Inferior parietal cortex (tissue), 1 donor: ENCODE results near the gene CLCN6.
A peak's percentile ranks its signal among the peaks of the same experiment; 100 is the strongest.

Source experiments
- DNase-seq: peaks from one replicate; pipeline ENCODE4 v3.0.0-alpha.2; 2016; ENCODE audit errors: extremely low spot score

CLCN6 gene, protein sequence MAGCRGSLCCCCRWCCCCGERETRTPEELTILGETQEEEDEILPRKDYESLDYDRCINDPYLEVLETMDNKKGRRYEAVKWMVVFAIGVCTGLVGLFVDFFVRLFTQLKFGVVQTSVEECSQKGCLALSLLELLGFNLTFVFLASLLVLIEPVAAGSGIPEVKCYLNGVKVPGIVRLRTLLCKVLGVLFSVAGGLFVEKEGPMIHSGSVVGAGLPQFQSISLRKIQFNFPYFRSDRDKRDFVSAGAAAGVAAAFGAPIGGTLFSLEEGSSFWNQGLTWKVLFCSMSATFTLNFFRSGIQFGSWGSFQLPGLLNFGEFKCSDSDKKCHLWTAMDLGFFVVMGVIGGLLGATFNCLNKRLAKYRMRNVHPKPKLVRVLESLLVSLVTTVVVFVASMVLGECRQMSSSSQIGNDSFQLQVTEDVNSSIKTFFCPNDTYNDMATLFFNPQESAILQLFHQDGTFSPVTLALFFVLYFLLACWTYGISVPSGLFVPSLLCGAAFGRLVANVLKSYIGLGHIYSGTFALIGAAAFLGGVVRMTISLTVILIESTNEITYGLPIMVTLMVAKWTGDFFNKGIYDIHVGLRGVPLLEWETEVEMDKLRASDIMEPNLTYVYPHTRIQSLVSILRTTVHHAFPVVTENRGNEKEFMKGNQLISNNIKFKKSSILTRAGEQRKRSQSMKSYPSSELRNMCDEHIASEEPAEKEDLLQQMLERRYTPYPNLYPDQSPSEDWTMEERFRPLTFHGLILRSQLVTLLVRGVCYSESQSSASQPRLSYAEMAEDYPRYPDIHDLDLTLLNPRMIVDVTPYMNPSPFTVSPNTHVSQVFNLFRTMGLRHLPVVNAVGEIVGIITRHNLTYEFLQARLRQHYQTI

DNA sequence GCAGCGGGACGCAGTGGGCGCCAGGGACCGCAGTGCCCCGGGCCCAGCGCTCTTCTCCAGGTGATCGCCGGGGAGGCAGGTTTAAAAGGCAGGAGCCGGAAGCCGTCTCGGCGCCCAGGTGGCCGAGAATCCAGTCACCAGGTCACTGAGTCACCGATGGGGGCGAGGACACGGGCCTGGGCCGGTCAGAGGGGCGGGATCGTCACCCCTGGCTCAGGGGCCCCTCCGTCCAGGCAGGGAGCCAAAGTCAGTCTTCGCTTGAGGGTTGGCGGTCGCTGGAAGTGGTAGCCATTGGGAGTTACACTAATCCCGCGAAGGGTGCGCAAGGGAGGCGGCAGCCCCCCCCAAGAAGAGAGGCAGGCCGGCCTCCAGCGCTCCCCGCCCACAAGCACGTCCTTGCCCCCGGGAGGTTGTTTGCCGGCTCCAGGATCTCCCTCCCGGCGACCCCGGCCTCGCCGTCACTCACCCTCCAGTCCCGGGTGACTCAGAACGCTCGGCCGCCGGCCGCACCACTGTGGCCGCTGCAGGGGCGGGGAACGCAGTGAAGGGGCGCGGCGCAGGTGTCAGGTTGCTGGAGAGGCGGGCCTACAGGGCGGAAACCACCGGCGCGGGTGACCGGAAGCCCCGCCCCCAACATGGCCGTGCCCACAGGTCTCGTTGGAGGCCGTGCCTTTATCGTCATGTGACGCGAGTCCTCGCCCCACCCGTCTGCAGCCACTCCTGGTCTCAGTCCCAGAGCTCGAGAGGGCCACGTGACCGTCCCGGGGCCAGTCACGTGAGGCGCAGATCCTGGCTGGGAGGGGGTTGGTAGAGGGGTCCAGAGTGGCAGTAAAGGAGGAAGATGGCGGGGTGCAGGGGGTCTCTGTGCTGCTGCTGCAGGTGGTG is at the start of gene CLCN6, which contains the start of gene MTHFR:
Gene CLCN6, plus strand, starts transcription at position 770 of the 885 bp plus-strand sequence. Its CDS starts 72 bp downstream, at position 842.
Gene MTHFR, minus strand, starts transcription at position 543 of the 885 bp plus-strand sequence. CDS start 2,848 bp downstream, outside the sequence.
- peak; percentile 98 for DNase-seq

DNA sequence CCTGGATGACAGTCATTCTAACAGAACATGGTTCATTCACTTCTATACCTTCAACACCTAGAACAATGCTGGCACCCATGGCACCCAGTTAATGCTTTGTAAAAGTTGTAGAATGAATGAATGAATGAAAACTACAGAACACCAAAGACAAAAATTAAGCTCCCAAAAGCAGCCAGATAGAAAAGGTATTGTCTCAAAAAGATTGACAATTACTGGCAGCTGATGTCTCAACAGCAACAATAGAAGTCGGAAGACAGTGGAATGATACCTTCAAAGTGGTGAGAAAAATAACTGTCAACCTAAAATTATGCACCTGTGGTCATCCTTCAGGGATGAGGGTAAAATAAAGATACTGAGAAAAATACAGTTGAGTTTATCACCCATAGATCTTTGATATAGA is 48.9 kb upstream of the CLCN6 start:
- no peak for DNase-seq

DNA sequence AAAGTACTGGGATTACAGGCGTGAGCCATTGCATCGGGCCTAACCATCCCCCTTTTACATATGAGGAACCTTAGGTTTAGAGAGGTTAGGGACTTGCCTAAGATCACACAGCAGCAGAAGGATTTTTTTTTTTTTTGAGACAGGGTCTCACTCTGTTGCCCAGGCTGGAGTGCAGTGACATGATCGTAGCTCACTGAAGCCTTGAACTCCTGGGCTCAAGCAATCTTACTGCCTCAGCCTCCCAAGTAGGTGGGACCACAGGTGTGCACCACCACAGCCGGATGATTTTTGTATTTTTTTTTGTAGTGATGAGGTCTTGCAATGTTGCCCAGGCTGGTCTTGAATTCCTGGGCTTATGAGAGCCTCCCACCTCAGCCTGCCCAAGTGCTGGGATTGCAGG is 46.2 kb upstream of the CLCN6 start:
- no peak for DNase-seq

DNA sequence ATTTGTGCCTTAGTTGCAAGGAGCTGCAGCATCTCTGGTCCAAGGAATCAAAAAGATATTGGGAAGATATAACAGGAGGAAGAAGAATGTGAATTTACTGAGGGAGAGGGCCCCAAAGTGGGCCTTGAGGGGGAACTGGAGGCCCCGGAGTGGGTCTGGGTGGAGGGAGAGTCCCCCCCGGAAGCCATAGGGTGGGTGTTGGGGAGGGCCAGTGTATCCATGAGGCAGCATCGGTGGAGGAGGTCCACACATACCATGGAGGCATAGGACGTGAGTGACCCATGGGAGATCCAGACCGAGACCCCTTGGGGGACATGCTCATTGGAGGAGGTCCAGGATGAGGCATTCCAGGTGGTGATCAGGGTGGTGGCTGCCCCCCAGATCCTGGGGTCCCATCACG is 44.7 kb upstream of the CLCN6 start:
- no peak for DNase-seq

DNA sequence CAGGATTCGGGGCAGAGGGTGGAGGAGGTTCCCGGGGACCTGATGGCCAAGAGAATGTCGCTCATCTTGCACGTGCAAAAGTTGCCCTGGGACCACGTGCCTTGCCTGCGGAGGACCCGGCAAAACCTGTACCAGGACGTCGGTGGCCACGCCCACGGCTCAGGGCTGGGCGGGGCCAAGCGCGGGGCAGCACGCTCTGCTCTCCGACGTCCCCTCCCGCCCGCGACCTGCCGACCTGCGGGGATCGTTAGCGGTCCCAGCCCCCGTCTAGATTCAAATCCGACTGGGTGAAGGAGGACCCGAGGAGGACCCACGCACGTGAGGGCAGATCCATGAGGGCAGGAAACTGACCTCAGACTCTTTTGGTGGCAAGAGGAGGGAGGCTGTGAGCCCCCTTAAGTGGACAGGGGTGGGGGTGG is 44.0 kb upstream of the CLCN6 start, which contains the start of gene C1orf167:
Gene C1orf167, plus strand, starts transcription at position 206 of the 419 bp plus-strand sequence. CDS start 2,208 bp downstream, outside the sequence.
- DNase-seq = no peak

DNA sequence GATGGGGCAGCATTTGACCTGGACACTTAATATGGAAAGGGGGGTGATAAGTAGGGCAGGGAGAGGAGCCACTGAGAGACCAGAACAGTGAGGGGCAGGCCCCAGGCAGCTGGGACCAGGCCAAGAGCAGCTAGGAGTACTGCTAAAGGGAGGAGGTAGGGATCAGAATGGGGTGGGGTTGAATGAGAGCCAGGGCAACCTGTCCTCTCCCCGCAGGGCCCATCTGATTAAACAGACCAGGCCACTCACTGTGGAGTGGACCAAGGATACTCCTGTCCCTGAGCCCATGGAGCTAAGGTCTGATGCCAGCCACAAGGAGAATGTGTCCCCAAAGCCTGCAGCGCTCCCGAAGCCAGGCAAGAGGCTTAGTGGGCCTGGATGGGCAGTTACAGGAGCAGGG is 41.9 kb upstream of the CLCN6 start:
- no peak for DNase-seq

DNA sequence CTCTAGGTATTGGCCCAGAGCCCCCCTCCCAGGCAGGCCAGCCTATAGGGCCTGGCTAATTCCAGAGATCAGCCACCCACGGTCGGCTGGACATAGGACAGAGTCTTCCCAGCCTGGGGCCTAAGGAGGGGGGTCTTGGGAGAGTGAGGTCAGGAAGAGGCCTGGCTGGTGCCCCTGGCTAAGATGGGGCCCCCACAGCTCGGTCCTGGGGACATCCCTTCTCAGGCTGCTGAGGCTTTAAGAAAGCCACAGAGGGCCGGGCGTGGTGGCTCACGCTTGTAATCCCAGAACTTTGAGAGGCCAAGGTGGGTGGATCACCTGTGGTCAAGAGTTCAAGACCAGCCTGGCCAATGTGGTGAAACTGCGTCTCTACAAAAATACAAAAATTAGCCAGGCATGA is 41.5 kb upstream of the CLCN6 start:
- no peak for DNase-seq

DNA sequence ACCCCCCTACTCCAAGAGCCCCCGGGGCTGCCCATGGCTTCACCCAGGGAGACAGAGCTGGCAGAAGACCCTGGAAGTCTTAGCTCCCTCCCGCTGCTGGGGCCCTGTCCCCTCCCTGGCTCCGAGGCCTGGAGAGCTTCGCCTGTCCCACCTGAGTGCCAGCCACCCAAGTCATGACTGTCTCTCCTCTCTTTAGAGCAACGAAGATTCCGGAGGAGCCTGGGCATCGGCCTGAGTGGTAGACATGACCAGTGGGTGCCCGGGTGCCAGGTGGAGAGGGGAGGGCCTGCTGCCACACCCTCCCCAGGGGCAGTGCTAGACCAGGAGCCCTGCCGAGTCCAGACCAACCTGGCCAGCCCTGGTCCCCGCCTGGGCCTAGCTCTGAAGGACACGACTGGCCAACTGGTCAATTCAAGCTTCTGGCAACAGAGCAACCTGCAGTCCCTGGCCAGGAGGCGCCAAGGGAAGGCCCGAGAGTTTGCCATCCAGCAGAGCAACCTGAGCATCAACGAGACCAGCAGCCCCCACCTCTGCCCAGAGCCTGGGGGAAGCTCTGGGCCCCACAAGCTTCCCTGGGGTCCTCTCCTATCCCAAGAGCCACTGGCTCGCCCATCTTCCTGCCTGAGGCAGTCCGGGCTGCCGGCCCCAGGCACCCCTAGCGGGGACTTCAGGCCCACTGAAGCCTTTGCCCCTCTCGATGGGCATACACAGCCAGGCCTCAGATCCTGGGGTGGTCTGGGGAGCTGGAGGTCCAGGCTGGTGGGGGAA is 40.1 kb upstream of the CLCN6 start:
- no peak for DNase-seq

DNA sequence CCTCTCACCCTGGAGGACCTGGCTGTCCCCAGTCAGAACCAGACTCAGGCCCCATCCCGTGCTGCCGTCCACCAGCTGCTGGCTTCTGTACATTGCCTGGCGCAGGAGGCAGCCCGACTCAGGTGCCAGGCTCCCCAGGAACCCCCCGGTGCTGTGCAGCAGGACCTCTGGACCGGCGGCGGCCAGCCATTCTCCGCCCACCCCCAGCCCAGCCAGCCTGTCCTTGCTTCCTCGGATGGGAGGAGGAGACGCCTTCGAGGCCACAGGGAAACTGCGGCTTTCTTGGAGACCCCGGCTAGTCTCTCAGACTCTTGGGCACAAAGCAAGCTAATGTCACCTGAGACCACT is 39.6 kb upstream of the CLCN6 start:
- no peak for DNase-seq

DNA sequence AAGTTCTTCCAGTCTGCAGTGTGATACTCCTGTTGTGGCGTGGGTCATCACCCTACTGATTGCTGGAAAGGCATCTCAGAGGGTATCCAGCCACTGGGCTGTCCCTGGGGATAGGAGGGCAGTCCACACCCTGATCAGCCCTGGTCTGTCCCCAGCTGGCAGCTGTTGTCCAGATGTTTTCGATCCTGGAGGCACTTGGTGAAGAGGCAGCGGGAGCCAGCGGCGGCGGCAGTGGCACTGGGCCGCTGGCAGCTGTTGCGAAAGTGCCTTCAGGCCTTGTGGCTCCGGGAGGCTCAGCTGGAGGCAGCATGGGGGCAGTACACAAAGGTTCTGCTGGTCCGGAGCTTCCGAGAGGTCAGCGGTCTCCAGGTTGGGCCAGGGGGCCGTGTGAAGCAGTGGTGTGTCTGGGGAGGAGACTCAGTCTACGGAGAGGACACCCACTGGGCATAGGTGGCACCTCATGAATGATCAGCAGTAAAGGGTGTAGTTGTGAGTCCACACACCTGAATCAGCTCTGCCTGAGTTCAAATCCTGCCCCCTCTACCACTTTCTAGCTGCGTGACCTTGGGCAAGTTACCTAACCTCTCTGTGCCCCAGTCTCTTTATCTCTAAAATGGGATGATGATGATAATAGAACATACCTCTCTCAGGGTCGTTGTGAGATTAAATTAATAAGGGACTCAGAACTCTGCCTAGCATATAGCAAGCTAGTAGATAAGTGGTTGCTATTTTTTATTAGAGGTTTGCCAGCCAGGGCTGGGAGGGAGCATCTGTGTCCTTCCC is 37.9 kb upstream of the CLCN6 start:
- DNase-seq = no peak

DNA sequence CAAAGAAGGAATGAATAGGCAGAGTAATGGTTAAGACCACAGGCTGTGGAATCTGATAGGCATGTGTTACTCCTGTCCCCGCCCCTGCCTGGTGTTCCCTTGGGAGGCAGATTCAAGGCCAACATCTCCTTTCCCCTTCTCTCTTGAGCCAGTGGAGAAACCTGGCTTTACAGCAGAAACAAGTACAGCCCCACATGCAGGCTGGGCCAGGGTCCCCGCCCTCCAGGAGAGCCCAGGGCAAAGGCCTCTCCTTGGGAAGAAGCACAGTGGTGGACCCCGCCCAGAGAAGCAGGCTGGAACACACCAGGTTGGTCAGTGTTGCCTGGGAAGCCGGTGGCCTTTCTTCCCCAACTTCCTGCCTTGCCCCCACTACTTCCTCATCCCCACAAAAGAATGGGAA is 37.2 kb upstream of the CLCN6 start:
- DNase-seq = no peak

DNA sequence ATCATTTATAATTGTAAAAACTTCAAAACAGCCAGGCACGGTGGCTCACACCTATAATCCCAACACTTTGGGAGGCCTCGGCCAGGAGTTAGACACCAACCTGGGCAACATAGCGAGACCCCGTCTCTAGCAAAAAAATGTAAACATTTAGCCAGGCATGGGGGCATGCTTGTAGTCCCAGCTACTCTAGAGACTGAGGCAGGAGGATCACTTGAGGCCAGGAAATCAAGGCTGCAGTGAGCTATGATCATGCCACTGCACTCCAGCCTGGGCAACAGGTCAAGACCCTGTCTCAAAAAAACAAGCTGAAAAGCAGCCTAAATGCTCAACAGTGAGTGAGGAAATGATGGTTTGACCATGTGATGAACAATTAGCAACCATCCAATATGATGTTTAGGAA is 36.7 kb upstream of the CLCN6 start:
- no peak for DNase-seq

DNA sequence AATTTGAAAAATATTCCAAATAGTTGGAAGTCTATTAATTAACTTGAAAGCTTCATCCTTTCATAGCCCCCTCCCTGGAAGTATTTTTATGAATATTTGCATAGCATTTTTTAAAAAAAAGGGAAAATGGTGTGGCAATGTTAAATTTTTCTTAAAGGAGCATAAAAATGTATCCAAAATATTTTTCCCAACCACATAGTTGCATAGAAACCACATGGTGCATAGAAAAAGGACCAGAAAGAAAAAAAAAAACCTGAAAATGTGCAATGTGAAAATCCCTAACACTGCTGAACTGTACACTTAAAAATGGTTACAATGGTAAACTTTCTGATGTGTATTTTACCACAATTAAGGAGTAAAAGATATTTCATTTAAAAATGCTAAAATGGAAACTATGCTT is 36.0 kb upstream of the CLCN6 start:
- DNase-seq = no peak

DNA sequence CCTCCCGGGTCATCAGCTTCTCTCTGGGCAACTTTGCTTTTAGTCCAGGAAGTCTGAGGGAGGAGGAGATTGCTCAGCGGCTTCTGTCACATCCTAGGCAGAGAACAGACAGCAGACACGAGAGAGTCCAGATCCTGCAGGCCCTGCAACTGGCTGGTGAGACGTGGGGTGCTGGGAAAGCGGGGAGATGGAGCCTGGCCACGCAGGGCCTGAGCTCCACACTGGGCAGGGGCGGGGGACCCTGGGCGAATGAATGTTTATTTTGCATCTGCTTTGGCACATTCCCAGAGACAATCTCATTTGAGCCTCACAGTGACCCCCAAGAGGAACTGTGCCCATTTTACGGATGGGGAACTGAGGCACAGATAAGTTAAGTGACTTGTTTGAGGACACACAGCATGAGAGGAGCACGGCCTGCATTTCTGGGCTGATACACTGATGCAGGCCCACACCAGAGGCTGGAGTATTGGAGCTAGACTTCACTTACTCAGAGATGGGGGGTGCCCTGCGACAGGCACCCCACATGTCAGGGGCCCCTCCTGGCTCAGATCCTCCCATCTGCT is 34.4 kb upstream of the CLCN6 start:
- no peak for DNase-seq

DNA sequence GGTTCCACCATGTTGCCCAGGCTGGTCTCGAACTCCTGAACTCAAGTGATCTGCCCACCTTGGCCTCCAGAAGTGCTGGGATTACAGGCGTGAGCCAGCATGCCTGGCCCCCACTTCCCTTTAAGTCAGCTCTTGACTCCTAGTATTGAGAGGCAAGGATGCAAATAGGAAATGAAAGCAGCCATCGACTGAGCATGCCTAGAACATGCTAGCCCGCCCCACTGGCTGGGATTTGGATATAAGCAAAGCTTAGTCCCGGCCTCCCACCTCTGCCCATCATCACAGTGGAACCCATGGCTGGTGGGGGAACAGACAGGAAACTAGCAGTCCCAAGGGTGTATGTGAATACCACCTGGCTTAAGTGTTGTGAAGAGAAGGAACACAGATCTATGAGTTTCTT is 33.5 kb upstream of the CLCN6 start:
- no peak for DNase-seq

DNA sequence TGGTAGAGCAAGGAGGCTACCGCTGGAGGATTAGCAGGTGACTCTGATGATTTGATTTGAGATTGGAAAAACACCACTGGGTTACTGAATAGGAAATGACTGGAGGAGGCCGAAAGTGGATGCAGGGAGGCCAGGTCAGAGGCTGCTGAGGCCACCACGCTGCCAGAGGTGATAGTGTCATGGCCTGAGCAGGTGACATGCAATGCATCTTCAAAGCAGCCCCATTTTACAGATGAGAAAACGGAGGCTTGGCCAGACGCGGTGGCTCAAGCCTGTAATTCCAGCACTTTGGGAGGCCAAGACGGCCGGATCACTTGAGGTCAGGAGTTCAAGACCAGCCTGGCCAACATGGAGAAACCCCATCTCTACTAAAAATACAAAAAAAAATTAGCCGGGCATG is 31.2 kb upstream of the CLCN6 start:
- DNase-seq = no peak

DNA sequence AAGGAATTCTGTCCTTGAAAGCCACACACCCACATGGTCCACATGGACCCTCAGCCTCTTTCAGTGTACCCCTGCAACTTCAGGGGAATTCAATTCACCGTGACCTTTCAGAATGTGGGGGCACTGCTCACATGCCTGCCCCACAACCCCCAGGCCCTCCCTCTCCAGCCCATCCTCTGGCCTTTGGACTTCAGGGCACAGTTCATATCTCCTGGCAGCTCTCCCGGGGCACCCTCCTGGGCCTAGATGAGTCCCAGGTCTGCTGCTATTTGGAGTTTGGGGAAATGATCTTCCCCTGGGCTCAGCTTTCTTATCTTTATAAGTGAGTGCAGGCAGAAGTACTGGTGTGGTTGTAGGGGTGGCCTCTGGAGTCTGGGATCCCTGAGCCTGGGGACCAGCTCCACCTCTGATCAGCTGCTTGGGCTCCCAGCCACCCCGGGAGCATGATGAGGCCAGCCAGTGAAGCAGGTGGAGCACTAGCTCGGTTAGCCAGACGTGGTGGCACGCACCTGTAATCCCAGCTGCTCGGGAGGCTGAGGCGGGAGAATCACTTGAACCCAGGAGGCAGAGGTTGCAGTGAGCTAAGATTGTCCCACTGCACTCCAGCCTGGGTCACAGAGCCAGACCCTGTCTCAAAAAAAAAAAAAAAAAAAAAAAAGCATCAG is 28.2 kb upstream of the CLCN6 start:
- DNase-seq = no peak

DNA sequence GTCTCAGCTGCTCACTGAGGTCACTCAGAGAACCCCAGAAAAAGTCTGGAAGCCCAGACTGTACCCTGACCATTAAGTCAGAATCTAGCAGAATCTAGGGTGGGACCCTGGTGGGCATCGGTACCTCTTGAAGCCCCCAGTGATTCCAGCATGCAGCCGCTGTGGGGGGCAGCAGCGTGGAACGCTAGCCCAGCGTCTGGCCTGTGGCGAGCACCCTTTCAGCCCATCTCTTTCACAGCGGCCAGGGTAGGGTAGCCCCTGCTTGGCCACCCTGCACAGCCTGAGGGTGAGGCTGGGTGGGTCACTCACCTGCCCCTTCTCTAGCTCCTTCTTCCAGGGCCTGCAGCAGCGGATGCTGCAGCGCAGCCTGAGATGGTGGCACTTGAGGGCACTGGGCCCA is 27.7 kb upstream of the CLCN6 start:
- DNase-seq = no peak
